SU-DHL-6 (cell line): ENCODE data around the gene BHMT2.

Source experiments
- H2AFZ ChIP-seq: fragments of 200-600 bp; sonication (generic); 2 replicates; pipeline ENCODE4 v1.6.1; 2014; ENCODE audit warnings: low read depth, mild to moderate bottlenecking, moderate library complexity, mixed read lengths, antibody characterized with exemption, low read length; ENCODE audit not compliant: severe bottlenecking
- H3F3A ChIP-seq: fragments of 200-600 bp; shearing (Covaris generic); 2 replicates; pipeline ENCODE4 v1.6.0; 2016; ENCODE audit warnings: antibody characterized with exemption, mild to moderate bottlenecking; ENCODE audit not compliant: insufficient read depth
- H3K27ac ChIP-seq: fragments of 200-600 bp; sonication (generic); 2 replicates; pipeline ENCODE4 v1.5.1; 2016; ENCODE audit warnings: low read depth, mild to moderate bottlenecking, low read length, moderate library complexity, mixed read lengths
- H3K27me3 ChIP-seq: fragments of 200-600 bp; sonication (generic), shearing (Covaris generic); 2 replicates; pipeline ENCODE4 v1.6.0; 2014; ENCODE audit warnings: mild to moderate bottlenecking, low read length
- H3K36me3 ChIP-seq: fragments of 200-600 bp; sonication (generic); 2 replicates; pipeline ENCODE4 v1.6.1; 2014; ENCODE audit warnings: mild to moderate bottlenecking, low read length, mixed read lengths
- H3K4me2 ChIP-seq: fragments of 300-600, 200-600 bp; shearing (Covaris generic), sonication (generic); 2 replicates; pipeline ENCODE4 v1.6.0; 2014; ENCODE audit warnings: low read length, low read depth, mild to moderate bottlenecking; ENCODE audit not compliant: poor library complexity, severe bottlenecking
- H3K4me3 ChIP-seq: fragments of 200-600 bp; sonication (generic); 2 replicates; pipeline ENCODE4 v1.5.1; 2014; ENCODE audit warnings: antibody characterized with exemption, low read length, mild to moderate bottlenecking, mixed read lengths; ENCODE audit not compliant: insufficient read depth, poor library complexity, severe bottlenecking
- H3K79me2 ChIP-seq: fragments of 200-600 bp; sonication (generic); 2 replicates; pipeline ENCODE4 v1.6.1; 2014; ENCODE audit warnings: mild to moderate bottlenecking, low read length, moderate library complexity; ENCODE audit not compliant: insufficient read depth
- H3K9ac ChIP-seq: fragments of 200-600 bp; sonication (generic); 2 replicates; pipeline ENCODE4 v1.7.0; 2014; ENCODE audit warnings: mild to moderate bottlenecking, low read length
- H3K9me2 ChIP-seq: fragments of 200-600 bp; sonication (generic); replicated peaks from 2 replicates; pipeline ENCODE4 v1.6.1; 2014; ENCODE audit warnings: low read length; ENCODE audit not compliant: insufficient read depth
- H3K9me3 ChIP-seq: fragments of 200-600 bp; sonication (generic); 2 replicates; pipeline ENCODE4 v1.6.1; 2014; ENCODE audit warnings: low read length, mixed read lengths; ENCODE audit not compliant: insufficient read depth
- H4K20me1 ChIP-seq: fragments of 200-600 bp; sonication (generic); 2 replicates; pipeline ENCODE4 v1.6.1; 2014; ENCODE audit warnings: low read depth, mild to moderate bottlenecking, antibody characterized with exemption, low read length, moderate library complexity, mixed read lengths
- CTCF ChIP-seq: fragments of 200-600 bp; sonication (generic); IDR thresholded peaks from one replicate; pipeline ENCODE4 v1.5.1; 2017; ENCODE audit warnings: antibody characterized with exemption, mild to moderate bottlenecking, low read length, moderate library complexity; ENCODE audit not compliant: insufficient read depth, poor library complexity, severe bottlenecking
- EZH2phosphoT487 ChIP-seq: fragments of 200-600 bp; sonication (generic), shearing (Covaris generic); conservative IDR thresholded peaks from 2 replicates; pipeline ENCODE4 v1.6.1; 2018; ENCODE audit warnings: mild to moderate bottlenecking, antibody characterized with exemption, low read length, moderate library complexity, mixed read lengths

BHMT2 gene

GRCh38 chr5:79107020-79107796 lies 37.6 kb downstream of the BHMT2 start:
- no peaks in the 10 kb centered on the region for H3K79me2 ChIP-seq
- H3K36me3 ChIP-seq: no peaks in the 10 kb centered on the region
- H3K4me2 ChIP-seq: no peak overlapping the region
- no peak overlapping the region for H3K4me3 ChIP-seq
- H3K27ac ChIP-seq: no peak overlapping the region
- no peaks in the 10 kb centered on the region for H3F3A ChIP-seq
- H4K20me1 ChIP-seq: no peaks in the 10 kb centered on the region
- no peak overlapping the region for H3K9ac ChIP-seq
- TF ChIP-seq CTCF: no peak
- H3K9me2 ChIP-seq: no peaks in the 10 kb centered on the region
- H3K9me3 ChIP-seq: no peaks in the 10 kb centered on the region
- no peak overlapping the region for H2AFZ ChIP-seq
- H3K27me3 ChIP-seq: no peaks in the 10 kb centered on the region

- TF ChIP-seq CTCF (no peak), EZH2phosphoT487 (no peak)
- Histone ChIP-seq H3F3A (no peaks in the 10 kb centered on the region), H3K9me3 (no peaks in the 10 kb centered on the region), H3K9ac (no peak overlapping the region), H3K79me2 (no peaks in the 10 kb centered on the region), H3K36me3 (no peaks in the 10 kb centered on the region), H3K4me3 (no peak overlapping the region), H4K20me1 (no peaks in the 10 kb centered on the region), H3K4me2 (no peak overlapping the region), H3K27ac (no peak overlapping the region), H3K9me2 (no peaks in the 10 kb centered on the region), H3K27me3 (no peaks in the 10 kb centered on the region), H2AFZ (no peak overlapping the region)
Measured at GRCh38 chr5:79108086-79108485, 38.5 kb downstream of the BHMT2 start.

GRCh38 chr5:79108792-79109191 lies 39.2 kb downstream of the BHMT2 start:
- H3K4me2 ChIP-seq: no peak overlapping the region
- TF ChIP-seq EZH2phosphoT487 (no peak), CTCF (no peak)
- H3K36me3 ChIP-seq: no peaks in the 10 kb centered on the region
- H3K9ac ChIP-seq: no peak overlapping the region
- no peaks in the 10 kb centered on the region for H3K27me3 ChIP-seq
- H3K9me3 ChIP-seq: no peaks in the 10 kb centered on the region
- no peaks in the 10 kb centered on the region for H4K20me1 ChIP-seq
- no peak overlapping the region for H2AFZ ChIP-seq
- no peak overlapping the region for H3K27ac ChIP-seq
- no peaks in the 10 kb centered on the region for H3K79me2 ChIP-seq
- no peaks in the 10 kb centered on the region for H3F3A ChIP-seq
- H3K9me2 ChIP-seq: no peaks in the 10 kb centered on the region
- H3K4me3 ChIP-seq: no peak overlapping the region
